Measurements from ENCODE around the gene PPCS.

Gene PPCS

DNA sequence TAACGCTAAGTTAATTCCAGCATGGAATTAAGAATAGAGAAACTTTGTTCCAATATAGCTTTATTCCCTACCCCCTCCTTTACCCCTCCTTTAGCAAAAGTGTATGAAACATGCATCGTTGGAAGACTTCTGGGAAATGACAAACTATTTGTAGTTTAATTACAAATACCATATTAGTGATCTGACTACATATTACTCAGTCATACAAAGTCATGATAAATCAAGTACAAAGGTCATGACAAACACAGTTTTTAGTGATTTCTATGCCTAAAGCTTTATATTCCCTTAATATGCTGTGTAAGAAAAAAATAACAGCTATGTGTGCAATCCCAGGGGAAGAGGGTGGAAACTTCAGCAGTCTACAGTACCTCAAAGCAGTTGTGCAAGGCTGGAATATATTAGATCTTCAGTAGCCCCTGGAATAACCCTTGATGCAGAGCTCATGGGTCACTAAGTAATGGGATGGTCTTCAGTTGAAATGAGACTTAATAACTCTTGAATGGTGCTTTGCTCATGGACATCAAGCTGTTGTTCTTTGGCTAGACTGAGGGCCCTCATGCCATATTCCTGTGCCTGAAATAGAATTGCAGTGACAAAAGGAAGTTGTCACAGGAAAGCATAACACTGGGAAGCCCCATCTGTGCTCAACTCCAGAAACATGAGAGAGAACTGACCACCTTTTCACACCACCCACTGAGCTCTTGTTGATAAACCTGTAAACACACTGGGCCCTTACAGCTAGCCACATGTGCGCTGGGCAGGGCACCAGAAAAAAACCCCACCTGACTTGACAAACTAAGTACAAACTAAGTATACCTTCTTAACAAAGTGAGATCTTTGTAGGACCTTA is 25.8 kb upstream of the PPCS start:
- Histone ChIP-seq H2AFZ (ENCODE audit: insufficient read depth, low read length, poor library complexity) (no peak overlapping the region), H3K79me2 (ENCODE audit: control insufficient read depth, insufficient read depth, low read length, poor library complexity) (no peaks in the 10 kb centered on the region), H2AK5ac (ENCODE audit: low read length) (no peak overlapping the region), H3K18ac (ENCODE audit: low read length) (no peak overlapping the region), H4K91ac (ENCODE audit: low read depth, low read length) (no peak overlapping the region), H3K9me3 (ENCODE audit: insufficient read depth, low read depth, low read length) (no peaks in the 10 kb centered on the region), H3K27me3 (ENCODE audit: insufficient read depth, low read length) (no peaks in the 10 kb centered on the region), H3K79me1 (ENCODE audit: low read length) (no peaks in the 10 kb centered on the region), H2BK12ac (ENCODE audit: low read length) (no peak overlapping the region), H3K14ac (ENCODE audit: low read length) (no peak overlapping the region), H3K4me3 (ENCODE audit: low read depth, low read length) (no peak overlapping the region), H2BK5ac (ENCODE audit: low read depth, low read length, poor library complexity) (no peak overlapping the region), H3K23ac (ENCODE audit: low read length) (no peak overlapping the region), H4K12ac (ENCODE audit: low read depth, low read length) (no peak overlapping the region), H3K4me2 (ENCODE audit: low read length) (no peak overlapping the region), H3K4ac (ENCODE audit: low read depth, low read length) (no peak overlapping the region), H3K4me1 (ENCODE audit: control insufficient read depth in 1 of 2, insufficient read depth in 2 of 2, low read length in 2 of 2) (peaks cover 0 to 7% of the 10 kb centered on the region in 2 experiments), H3K9ac (ENCODE audit: low read length) (no peak overlapping the region), H4K8ac (ENCODE audit: low read depth, low read length) (no peak overlapping the region), H3K36me3 (ENCODE audit: control insufficient read depth in 1 of 2, insufficient read depth in 2 of 2, low read length in 2 of 2) (no peaks in the 10 kb centered on the region), H3K27ac (ENCODE audit: low read depth, low read length) (no peak overlapping the region), H2BK120ac (ENCODE audit: insufficient read depth, low read length, poor library complexity) (no peak overlapping the region)
- no CpG with 5 or more reads among the region's 3 CpGs for WGBS (ENCODE audit: extremely low coverage, insufficient coverage, insufficient read length)
- peak in 1 of 2 donors; percentile 23 for DNase-seq

DNA sequence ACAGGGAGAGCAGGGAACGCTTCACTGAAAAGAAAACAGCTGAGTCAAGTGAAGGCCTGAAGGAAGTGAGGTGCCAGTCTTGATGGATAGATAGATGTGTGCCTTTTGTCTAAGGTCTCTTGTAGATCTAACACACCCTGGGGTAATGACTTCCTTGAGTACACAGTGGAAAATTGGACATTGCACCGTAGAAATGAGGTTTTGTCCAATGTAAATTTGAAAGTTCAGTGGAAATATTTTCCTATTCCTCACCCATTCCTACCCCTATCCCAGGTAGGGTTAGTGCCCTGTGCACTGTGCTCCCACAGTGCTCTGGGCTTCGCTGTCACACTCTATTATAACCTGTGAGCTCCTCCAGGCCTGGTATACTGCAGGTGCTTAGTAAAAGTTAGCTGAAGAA is 24.8 kb upstream of the PPCS start:
- Histone ChIP-seq H3K27me3 (ENCODE audit: insufficient read depth, low read length) (no peaks in the 10 kb centered on the region), H4K8ac (ENCODE audit: low read depth, low read length) (no peak overlapping the region), H4K91ac (ENCODE audit: low read depth, low read length) (no peak overlapping the region), H3K36me3 (ENCODE audit: control insufficient read depth in 1 of 2, insufficient read depth in 2 of 2, low read length in 2 of 2) (no peaks in the 10 kb centered on the region), H2AK5ac (ENCODE audit: low read length) (no peak overlapping the region), H2AFZ (ENCODE audit: insufficient read depth, low read length, poor library complexity) (no peak overlapping the region), H3K14ac (ENCODE audit: low read length) (no peak overlapping the region), H3K9ac (ENCODE audit: low read length) (no peak overlapping the region), H2BK12ac (ENCODE audit: low read length) (no peak overlapping the region), H3K18ac (ENCODE audit: low read length) (no peak overlapping the region), H3K4me3 (ENCODE audit: low read depth, low read length) (no peak overlapping the region), H4K12ac (ENCODE audit: low read depth, low read length) (no peak overlapping the region), H2BK120ac (ENCODE audit: insufficient read depth, low read length, poor library complexity) (no peak overlapping the region), H3K79me1 (ENCODE audit: low read length) (no peaks in the 10 kb centered on the region), H3K23ac (ENCODE audit: low read length) (no peak overlapping the region), H3K27ac (ENCODE audit: low read depth, low read length) (no peak overlapping the region), H2BK5ac (ENCODE audit: low read depth, low read length, poor library complexity) (no peak overlapping the region), H3K4ac (ENCODE audit: low read depth, low read length) (no peak overlapping the region), H3K4me1 (ENCODE audit: control insufficient read depth in 1 of 2, insufficient read depth in 2 of 2, low read length in 2 of 2) (peaks cover 0 to 7% of the 10 kb centered on the region in 2 experiments), H3K4me2 (ENCODE audit: low read length) (no peak overlapping the region), H3K9me3 (ENCODE audit: insufficient read depth, low read depth, low read length) (no peaks in the 10 kb centered on the region), H3K79me2 (ENCODE audit: control insufficient read depth, insufficient read depth, low read length, poor library complexity) (no peaks in the 10 kb centered on the region)
- no peak for DNase-seq
- no CpG with 5 or more reads among the region's 3 CpGs for WGBS (ENCODE audit: extremely low coverage, insufficient coverage, insufficient read length)

DNA sequence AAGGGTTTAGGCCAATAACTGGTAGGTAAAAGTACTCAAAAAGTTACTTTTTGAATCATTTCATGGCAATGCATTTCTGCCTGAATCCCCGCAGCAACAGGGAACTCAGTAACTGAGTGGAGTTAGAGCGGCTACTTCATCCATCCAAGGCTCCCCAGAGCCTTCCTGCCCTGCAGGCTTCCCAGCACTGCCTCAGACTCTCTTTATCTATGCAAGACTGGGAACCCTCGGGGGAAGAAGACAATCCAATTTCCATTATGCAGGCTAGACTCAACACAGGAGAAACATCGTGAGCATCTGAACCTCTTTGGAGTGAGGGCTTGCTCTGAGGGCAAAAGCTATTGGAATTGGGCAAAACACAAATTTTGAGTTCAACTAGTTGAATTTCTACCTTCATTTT is 23.6 kb upstream of the PPCS start:
- H4K8ac ChIP-seq (ENCODE audit: low read depth, low read length): no peak overlapping the region
- H3K4me1 ChIP-seq (ENCODE audit: control insufficient read depth in 1 of 2, insufficient read depth in 2 of 2, low read length in 2 of 2): peaks cover 0 to 7% of the 10 kb centered on the region in 2 experiments
- no peak overlapping the region for H2BK120ac ChIP-seq (ENCODE audit: insufficient read depth, low read length, poor library complexity)
- H3K27me3 ChIP-seq (ENCODE audit: insufficient read depth, low read length): no peaks in the 10 kb centered on the region
- H3K27ac ChIP-seq (ENCODE audit: low read depth, low read length): no peak overlapping the region
- no peaks in the 10 kb centered on the region for H3K79me2 ChIP-seq (ENCODE audit: control insufficient read depth, insufficient read depth, low read length, poor library complexity)
- no peak overlapping the region for H3K14ac ChIP-seq (ENCODE audit: low read length)
- no peak overlapping the region for H3K18ac ChIP-seq (ENCODE audit: low read length)
- no peaks in the 10 kb centered on the region for H3K36me3 ChIP-seq (ENCODE audit: control insufficient read depth in 1 of 2, insufficient read depth in 2 of 2, low read length in 2 of 2)
- no peak overlapping the region for H2AK5ac ChIP-seq (ENCODE audit: low read length)
- H3K9ac ChIP-seq (ENCODE audit: low read length): no peak overlapping the region
- no peak overlapping the region for H3K23ac ChIP-seq (ENCODE audit: low read length)
- no peak overlapping the region for H2AFZ ChIP-seq (ENCODE audit: insufficient read depth, low read length, poor library complexity)
- H4K91ac ChIP-seq (ENCODE audit: low read depth, low read length): no peak overlapping the region
- peak; percentile 30 to 58 for DNase-seq
- no peaks in the 10 kb centered on the region for H3K9me3 ChIP-seq (ENCODE audit: insufficient read depth, low read depth, low read length)
- no peak overlapping the region for H3K4me3 ChIP-seq (ENCODE audit: low read depth, low read length)
- H2BK12ac ChIP-seq (ENCODE audit: low read length): no peak overlapping the region
- no peaks in the 10 kb centered on the region for H3K79me1 ChIP-seq (ENCODE audit: low read length)
- no peak overlapping the region for H2BK5ac ChIP-seq (ENCODE audit: low read depth, low read length, poor library complexity)
- no peak overlapping the region for H4K12ac ChIP-seq (ENCODE audit: low read depth, low read length)
- no CpG with 5 or more reads among the region's 4 CpGs for WGBS (ENCODE audit: extremely low coverage, insufficient coverage, insufficient read length)
- H3K4ac ChIP-seq (ENCODE audit: low read depth, low read length): no peak overlapping the region
- H3K4me2 ChIP-seq (ENCODE audit: low read length): no peak overlapping the region

DNA sequence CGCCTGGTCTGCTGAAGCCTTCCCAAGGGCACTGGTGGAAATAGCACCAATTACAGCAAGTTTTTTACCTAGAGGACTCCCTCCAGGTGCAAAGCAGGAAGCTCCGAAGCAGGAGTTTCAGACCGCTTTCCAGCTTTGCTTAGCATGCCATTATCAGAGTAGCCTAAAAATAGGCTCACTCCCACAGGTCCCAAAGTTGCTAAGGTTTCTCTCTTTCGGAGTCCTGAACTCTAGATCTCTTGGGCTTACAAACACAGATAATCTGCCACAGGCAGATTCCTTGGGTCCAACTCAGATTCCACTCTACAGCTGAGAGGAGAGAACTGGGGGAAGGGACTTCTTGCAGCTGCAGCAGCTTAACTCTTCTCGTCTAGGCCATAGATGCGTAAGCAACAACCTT is 23.0 kb upstream of the PPCS start:
- H4K91ac ChIP-seq (ENCODE audit: low read depth, low read length): no peak overlapping the region
- H3K9ac ChIP-seq (ENCODE audit: low read length): no peak overlapping the region
- DNase-seq: peak; percentile 59 to 74
- H3K4ac ChIP-seq (ENCODE audit: low read depth, low read length): no peak overlapping the region
- no CpG with 5 or more reads among the region's 6 CpGs for WGBS (ENCODE audit: extremely low coverage, insufficient coverage, insufficient read length)
- H2BK120ac ChIP-seq (ENCODE audit: insufficient read depth, low read length, poor library complexity): no peak overlapping the region
- H2AFZ ChIP-seq (ENCODE audit: insufficient read depth, low read length, poor library complexity): no peak overlapping the region
- H3K4me2 ChIP-seq (ENCODE audit: low read length): no peak overlapping the region
- no peaks in the 10 kb centered on the region for H3K36me3 ChIP-seq (ENCODE audit: control insufficient read depth in 1 of 2, insufficient read depth in 2 of 2, low read length in 2 of 2)
- H3K23ac ChIP-seq (ENCODE audit: low read length): no peak overlapping the region
- no peak overlapping the region for H3K18ac ChIP-seq (ENCODE audit: low read length)
- H3K79me1 ChIP-seq (ENCODE audit: low read length): no peaks in the 10 kb centered on the region
- H4K8ac ChIP-seq (ENCODE audit: low read depth, low read length): no peak overlapping the region
- H3K27ac ChIP-seq (ENCODE audit: low read depth, low read length): no peak overlapping the region
- H3K4me3 ChIP-seq (ENCODE audit: low read depth, low read length): no peak overlapping the region
- no peaks in the 10 kb centered on the region for H3K27me3 ChIP-seq (ENCODE audit: insufficient read depth, low read length)
- no peak overlapping the region for H2AK5ac ChIP-seq (ENCODE audit: low read length)
- no peaks in the 10 kb centered on the region for H3K9me3 ChIP-seq (ENCODE audit: insufficient read depth, low read depth, low read length)
- no peak overlapping the region for H2BK5ac ChIP-seq (ENCODE audit: low read depth, low read length, poor library complexity)
- no peaks in the 10 kb centered on the region for H3K79me2 ChIP-seq (ENCODE audit: control insufficient read depth, insufficient read depth, low read length, poor library complexity)
- H3K4me1 ChIP-seq (ENCODE audit: control insufficient read depth in 1 of 2, insufficient read depth in 2 of 2, low read length in 2 of 2): peaks cover 0 to 7% of the 10 kb centered on the region in 2 experiments
- H4K12ac ChIP-seq (ENCODE audit: low read depth, low read length): no peak overlapping the region
- no peak overlapping the region for H2BK12ac ChIP-seq (ENCODE audit: low read length)
- H3K14ac ChIP-seq (ENCODE audit: low read length): no peak overlapping the region

Data from trophoblast cell (in vitro differentiated cells and primary cell).